ENCODE results near the gene CATSPERZ. TPM values are rescaled to one million over a fixed set of nuclear protein-coding genes. Genes with fewer than 3 reads are reported as not detected.
A peak's percentile ranks its signal among the peaks of the same experiment; 100 is the strongest.

Gene CATSPERZ
- total RNA-seq, 2 experiments from 2014 or later = not detected

GRCh38 chr11:64278576-64279190, 21.5 kb upstream of the CATSPERZ start:
- CTCF ChIA-PET = interaction anchor here (1.1 kb wide), 1 partner anchor 26 kb away, joined by 3 read pairs; no protein-coding TSS in a partner anchor

DNA sequence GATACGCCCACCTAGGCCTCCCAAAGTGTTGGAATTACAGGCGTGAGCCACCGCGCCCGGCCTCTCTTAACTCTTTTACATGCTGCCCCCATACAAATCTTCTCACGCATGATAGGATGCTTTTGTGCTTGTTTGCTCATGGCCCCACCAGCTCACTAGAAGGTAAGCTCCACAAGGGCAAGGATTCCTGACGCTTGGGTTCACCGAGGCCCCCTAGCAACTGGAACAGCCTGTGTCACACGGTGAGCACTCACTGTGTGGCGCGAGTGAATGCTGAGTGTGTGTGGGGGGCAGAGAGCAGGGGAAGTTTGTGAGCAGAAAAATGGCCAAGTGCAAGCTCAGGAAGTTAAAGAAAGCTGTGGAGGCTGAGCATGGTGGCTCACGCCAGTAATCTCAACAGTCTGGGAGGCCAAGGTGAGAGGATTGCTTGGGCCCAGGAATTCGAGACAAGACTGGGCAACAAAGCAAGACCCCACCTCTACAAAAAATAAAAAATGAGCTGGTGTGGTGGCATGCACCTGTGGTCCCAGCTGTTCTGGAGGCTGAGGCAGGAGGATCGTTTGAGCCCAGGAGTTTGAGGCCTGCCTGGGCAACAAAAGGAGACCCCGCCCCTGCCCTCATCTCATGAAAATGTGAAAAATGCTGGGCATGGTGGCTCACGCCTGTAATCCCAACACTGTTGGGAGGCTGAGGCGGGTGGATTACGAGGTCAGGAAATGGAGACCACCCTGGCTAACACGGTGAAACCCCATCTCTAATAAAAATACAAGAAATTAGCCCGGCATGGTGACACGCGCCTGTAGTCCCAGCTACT, 18.0 kb upstream of the CATSPERZ start:
- intact Hi-C loops (cut with micrococcal nuclease) = no loop called here
- ChIA-PET CTCF (interaction anchor here (1.2 to 4.6 kb wide), 2 partner anchors 11 to 20 kb away, joined by 6 to 61 read pairs; partner anchors contain the start of gene CATSPERZ), POLR2A (interaction anchor here (0.7 to 1.0 kb wide), 3 partner anchors 11 to 74 kb away, joined by 3 to 4 read pairs (median 3); partner anchors contain the start of gene FKBP2)
- Mint-ChIP-seq H3K27me3 (no peaks in the 10 kb centered on the region), H3K9me3 (no peaks in the 10 kb centered on the region), H3K4me1 (ENCODE audit: low read depth) (peaks cover 14% of the 10 kb centered on the region), H3K36me3 (peaks cover 9% of the 10 kb centered on the region), H3K27ac (no peak overlapping the region), H3K4me3 (no peak overlapping the region)
- no peak for DNase-seq

More at GRCh38 chr11:64278576-64279190, 21.5 kb upstream of the CATSPERZ start:
- POLR2A ChIA-PET = interaction anchor here (1.2 kb wide), 1 partner anchor 9 kb away, joined by 3 read pairs; no protein-coding TSS in a partner anchor
- peaks cover 6% of the 10 kb centered on the region for H3K4me1 Mint-ChIP-seq (ENCODE audit: low read depth)
- no peaks in the 10 kb centered on the region for H3K9me3 Mint-ChIP-seq
- peaks cover 12% of the 10 kb centered on the region for H3K36me3 Mint-ChIP-seq
- DNase-seq = no peak
- H3K27ac Mint-ChIP-seq = no peak overlapping the region
- H3K27me3 Mint-ChIP-seq = no peaks in the 10 kb centered on the region
- intact Hi-C loops (cut with micrococcal nuclease) = no loop called here
- no peak overlapping the region for H3K4me3 Mint-ChIP-seq

DNA sequence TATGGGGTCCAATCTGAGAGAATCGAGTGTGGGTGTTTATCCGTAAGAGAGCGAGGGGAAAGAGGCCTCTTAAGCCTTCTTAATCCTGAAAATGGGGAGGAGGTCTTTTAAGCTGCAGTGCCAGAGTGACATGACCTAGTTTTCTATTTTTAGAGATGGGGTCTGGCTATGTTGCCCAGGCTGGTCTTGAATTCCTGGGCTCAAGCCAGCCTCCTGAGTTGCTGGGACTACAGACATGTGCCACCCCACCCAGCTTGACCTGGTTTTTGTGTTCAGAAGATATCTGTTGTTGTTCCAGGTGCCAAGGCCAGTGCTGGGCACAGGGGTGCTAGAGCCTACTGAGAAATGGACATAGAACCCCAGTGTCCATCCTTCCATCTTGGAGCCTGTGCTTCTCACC, 17.1 kb upstream of the CATSPERZ start:
- no peak overlapping the region for H3K4me3 Mint-ChIP-seq
- intact Hi-C loops (cut with micrococcal nuclease) = no loop called here
- peaks cover 9% of the 10 kb centered on the region for H3K36me3 Mint-ChIP-seq
- CTCF ChIA-PET = interaction anchor here (1.0 to 4.6 kb wide), 4 partner anchors 20 to 79 kb away, joined by 3 to 61 read pairs (median 6); partner anchors contain the start of genes CATSPERZ and PLCB3
- H3K27me3 Mint-ChIP-seq = no peaks in the 10 kb centered on the region
- POLR2A ChIA-PET = interaction anchor here (0.8 to 4.0 kb wide), 3 partner anchors 12 to 14 kb away, joined by 3 to 33 read pairs (median 4); no protein-coding TSS in a partner anchor
- no peaks in the 10 kb centered on the region for H3K9me3 Mint-ChIP-seq
- DNase-seq = no peak
- H3K27ac Mint-ChIP-seq = no peak overlapping the region
- H3K4me1 Mint-ChIP-seq (ENCODE audit: low read depth) = peaks cover 14% of the 10 kb centered on the region

- Mint-ChIP-seq H3K27ac (peak within 1 kb of the TSS; percentile 91), H3K9me3 (no peaks in the 10 kb centered on the region), H3K36me3 (peaks cover 4% of the 10 kb centered on the region), H3K27me3 (no peaks in the 10 kb centered on the region), H3K4me1 (ENCODE audit: low read depth) (peaks cover 14% of the 10 kb centered on the region), H3K4me3 (peak within 1 kb of the TSS; percentile 83)
- ChIA-PET POLR2A (interaction anchor here (0.6 to 4.0 kb wide), 13 partner anchors 9 to 80 kb away, joined by 3 to 33 read pairs (median 4); partner anchors contain the start of genes ESRRA, FERMT3, FKBP2 and NUDT22), CTCF (interaction anchor here (0.6 to 4.6 kb wide), 13 partner anchors 10 to 1409 kb away, joined by 3 to 61 read pairs (median 3); partner anchors contain the start of genes CATSPERZ, FERMT3, FKBP2 and PLCB3)
- DNase-seq = peak; percentile 96
- intact Hi-C loops (cut with micrococcal nuclease) = loop anchor here (2.0 kb wide), 1 partner anchor 44 kb away; the partner anchor contains the start of gene FKBP2
Observed at GRCh38 chr11:64284048-64284961, 15.9 kb upstream of the CATSPERZ start, which contains the start of gene BAD. TSS of gene BAD (minus strand) at chr11:64284665. CDS start at chr11:64284368, 297 bp downstream.

DNA sequence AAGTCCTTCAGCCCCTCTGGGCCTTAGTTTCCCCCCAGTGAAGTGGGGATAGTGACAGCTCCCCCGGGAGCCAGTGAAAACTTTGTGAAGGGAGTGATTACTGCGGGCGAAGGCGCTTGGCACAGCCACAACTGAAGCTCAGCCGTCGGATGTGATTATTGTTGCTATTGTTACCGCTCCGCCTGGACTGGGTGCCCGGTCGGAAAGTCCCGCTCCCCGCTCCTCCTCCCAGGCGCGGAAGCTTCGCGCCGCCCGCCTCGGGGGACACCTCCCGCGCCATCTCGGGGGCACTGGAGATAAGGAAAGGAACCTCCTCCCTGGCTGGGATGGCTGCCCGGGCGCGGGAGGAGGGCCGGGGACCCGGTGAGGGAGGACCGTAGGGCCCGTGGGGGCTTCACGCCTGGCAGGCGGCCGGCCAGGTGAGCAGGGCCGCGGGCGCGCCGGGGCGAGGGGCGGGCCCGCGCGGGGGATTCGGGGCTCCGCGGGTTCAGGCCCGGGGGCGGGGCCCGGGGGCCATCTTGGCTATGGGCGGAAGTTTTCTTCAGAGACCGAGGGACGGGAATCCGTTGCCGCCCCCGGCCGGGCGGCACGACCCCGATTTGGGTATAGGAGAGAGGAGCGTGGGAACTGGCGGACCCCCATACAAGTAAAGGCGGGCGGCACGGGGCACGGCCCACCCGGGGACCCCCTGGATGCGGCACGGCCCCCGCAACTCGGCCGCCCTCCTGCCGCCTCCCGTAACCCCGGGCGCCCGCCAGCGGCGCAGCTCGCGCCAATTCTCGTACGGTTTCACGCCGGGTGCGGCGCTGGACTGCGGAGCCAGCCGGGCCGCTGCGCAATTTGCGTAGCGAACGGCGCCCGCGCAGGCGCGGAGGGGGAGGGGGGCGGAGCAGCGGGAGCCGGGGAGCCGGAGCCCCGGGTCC, 14.9 kb upstream of the CATSPERZ start, which contains the start of gene GPR137:
GPR137 (plus strand) TSS at position 887 of the 923 bp plus-strand sequence. CDS start 677 bp downstream, outside the sequence.
- Mint-ChIP-seq H3K4me1 (ENCODE audit: low read depth) (peaks cover 14% of the 10 kb centered on the region), H3K27ac (peak within 1 kb of the TSS; percentile 91), H3K4me3 (peak within 1 kb of the TSS; percentile 83), H3K9me3 (no peaks in the 10 kb centered on the region), H3K36me3 (peaks cover 4% of the 10 kb centered on the region), H3K27me3 (peaks cover under 1% of the 10 kb centered on the region)
- intact Hi-C loops (cut with micrococcal nuclease) = loop anchor here (1.0 to 2.0 kb wide), 3 partner anchors 15 to 44 kb away; partner anchors contain the start of genes ESRRA and FKBP2
- CTCF ChIA-PET = interaction anchor here (0.6 to 4.6 kb wide), 10 partner anchors 13 to 81 kb away, joined by 3 to 61 read pairs (median 4); partner anchors contain the start of genes CATSPERZ, FERMT3, FKBP2 and PLCB3
- POLR2A ChIA-PET = interaction anchor here (0.6 to 4.0 kb wide), 11 partner anchors 10 to 81 kb away, joined by 3 to 33 read pairs (median 4); partner anchors contain the start of genes ESRRA, FERMT3, FKBP2 and NUDT22
- DNase-seq = peak; percentile 91

- POLR2A ChIA-PET = interaction anchor here (1.5 to 4.0 kb wide), 3 partner anchors 15 to 40 kb away, joined by 6 to 33 read pairs (median 8); partner anchors contain the start of gene PPP1R14B
- Mint-ChIP-seq H3K9me3 (no peaks in the 10 kb centered on the region), H3K4me1 (ENCODE audit: low read depth) (peaks cover 18% of the 10 kb centered on the region), H3K27me3 (peaks cover 10% of the 10 kb centered on the region), H3K36me3 (peaks cover 4% of the 10 kb centered on the region), H3K4me3 (peak overlapping the region; percentile 78), H3K27ac (peak overlapping the region; percentile 67)
- intact Hi-C loops (cut with micrococcal nuclease) = loop anchor here (1.0 to 2.0 kb wide), 3 partner anchors 16 to 45 kb away; partner anchors contain the start of genes ESRRA and FKBP2
- CTCF ChIA-PET = interaction anchor here (1.2 to 4.6 kb wide), 3 partner anchors 16 to 45 kb away, joined by 3 to 61 read pairs (median 4); partner anchors contain the start of genes CATSPERZ and FKBP2
- DNase-seq = peak; percentile 54
Observed at GRCh38 chr11:64285885-64286800, 14.0 kb upstream of the CATSPERZ start.

GRCh38 chr11:64286801-64287159, 13.4 kb upstream of the CATSPERZ start:
- intact Hi-C loops (cut with micrococcal nuclease) = no loop called here
- POLR2A ChIA-PET = interaction anchor here (4.0 kb wide), 1 partner anchor 16 kb away, joined by 33 read pairs; no protein-coding TSS in a partner anchor
- H3K27ac Mint-ChIP-seq = no peak overlapping the region

GRCh38 chr11:64287676-64288352, 12.3 kb upstream of the CATSPERZ start:
- H3K27me3 Mint-ChIP-seq = peaks cover 13% of the 10 kb centered on the region
- POLR2A ChIA-PET = no interaction called here
- no peaks in the 10 kb centered on the region for H3K9me3 Mint-ChIP-seq
- H3K4me3 Mint-ChIP-seq = no peak overlapping the region
- intact Hi-C loops (cut with micrococcal nuclease) = no loop called here
- H3K36me3 Mint-ChIP-seq = no peaks in the 10 kb centered on the region
- H3K27ac Mint-ChIP-seq = no peak overlapping the region
- peaks cover 21% of the 10 kb centered on the region for H3K4me1 Mint-ChIP-seq (ENCODE audit: low read depth)
- CTCF ChIA-PET = interaction anchor here (7.9 kb wide), 1 partner anchor 15 kb away, joined by 74 read pairs; the partner anchor contains the start of genes CATSPERZ and ESRRA
- DNase-seq = no peak

More at GRCh38 chr11:64286801-64287159, 13.4 kb upstream of the CATSPERZ start:
- no peak for DNase-seq
- peak overlapping the region; percentile 78 for H3K4me3 Mint-ChIP-seq
- no peaks in the 10 kb centered on the region for H3K9me3 Mint-ChIP-seq
- no peaks in the 10 kb centered on the region for H3K36me3 Mint-ChIP-seq
- peaks cover 18% of the 10 kb centered on the region for H3K4me1 Mint-ChIP-seq (ENCODE audit: low read depth)
- CTCF ChIA-PET = no interaction called here
- H3K27me3 Mint-ChIP-seq = peaks cover 10% of the 10 kb centered on the region

DNA sequence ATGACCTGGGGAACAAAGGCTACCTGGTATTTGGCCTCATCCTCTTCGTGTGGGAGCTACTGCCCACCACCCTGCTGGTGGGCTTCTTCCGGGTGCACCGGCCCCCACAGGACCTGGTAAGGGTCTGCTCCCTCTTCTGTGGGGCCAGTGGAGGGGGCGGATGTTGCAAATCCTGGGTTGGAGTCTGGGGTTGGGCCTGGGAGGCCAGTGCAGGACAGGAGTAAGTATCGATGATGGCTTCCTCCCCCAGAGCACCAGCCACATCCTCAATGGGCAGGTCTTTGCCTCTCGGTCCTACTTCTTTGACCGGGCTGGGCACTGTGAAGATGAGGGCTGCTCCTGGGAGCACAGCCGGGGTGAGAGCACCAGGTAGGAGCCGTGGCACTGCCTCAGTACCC, 11.8 kb upstream of the CATSPERZ start:
- ChIA-PET POLR2A (no interaction called here), CTCF (interaction anchor here (7.9 kb wide), 1 partner anchor 15 kb away, joined by 74 read pairs; the partner anchor contains the start of genes CATSPERZ and ESRRA)
- intact Hi-C loops (cut with micrococcal nuclease) = no loop called here
- Mint-ChIP-seq H3K4me3 (no peak overlapping the region), H3K27me3 (peaks cover 17% of the 10 kb centered on the region), H3K9me3 (no peaks in the 10 kb centered on the region), H3K36me3 (no peaks in the 10 kb centered on the region), H3K27ac (no peak overlapping the region), H3K4me1 (ENCODE audit: low read depth) (peaks cover 17% of the 10 kb centered on the region)
- no peak for DNase-seq
